Panc1 (cell line): ENCODE data around the gene CROCC2. TPM values are rescaled to one million over a fixed set of nuclear protein-coding genes. Genes with fewer than 3 reads are reported as not detected.

Experiments
- ATAC-seq: fragments of 200-7000 bp; cut with Tn5 transposase; 2 replicates; pipeline ENCODE4 v1.9.1; 2020; ENCODE audit warnings: mild to moderate bottlenecking, moderate library complexity
- BruUV-seq: library from RNA; stranded (reverse); fragments of 400-500 nt; replicated peaks from 2 replicates; lab custom pipeline; 2021; lab: Mats Ljungman, UMichigan
- CTCF ChIA-PET: fragments of 300-600 bp; sonication (Branson Sonifier 250); formaldehyde crosslinking; loops from one replicate; lab custom pipeline; 2022; ENCODE audit warnings: antibody characterized with exemption; lab: Charles Lee
- POLR2A ChIA-PET: fragments of 300-600 bp; sonication (Branson Sonifier 250); formaldehyde crosslinking; loops from one replicate; lab custom pipeline; 2022; ENCODE audit warnings: antibody characterized with exemption; lab: Charles Lee
- DNase-seq: peaks from one replicate; pipeline ENCODE4 v3.0.0-alpha.2; 2010; ENCODE audit warnings: low read depth, low spot score
- H3K27ac ChIP-seq: 2 replicates; pipeline ENCODE4 v1.5.1; 2011; ENCODE audit warnings: mild to moderate bottlenecking, low read length, inconsistent platforms
- H3K27me3 ChIP-seq: fragments of 200-500 bp; sonication (Bioruptor generic); 2 replicates; pipeline ENCODE4 v1.6.0; 2014; ENCODE audit warnings: low read length, inconsistent platforms; ENCODE audit not compliant: control insufficient read depth, insufficient read depth
- H3K36me3 ChIP-seq: fragments of 200-500 bp; sonication (Bioruptor generic); 2 replicates; pipeline ENCODE4 v1.5.1; 2014; ENCODE audit warnings: inconsistent platforms, mild to moderate bottlenecking, low read length, moderate library complexity; ENCODE audit not compliant: control insufficient read depth, insufficient read depth
- H3K4me1 ChIP-seq: 2 replicates; pipeline ENCODE4 v1.5.1; 2011; ENCODE audit warnings: inconsistent platforms, mild to moderate bottlenecking, low read length, moderate library complexity; ENCODE audit not compliant: control insufficient read depth, insufficient read depth
- H3K4me3 ChIP-seq, 2 experiments: 2 replicates each; pipeline ENCODE4 v1.5.1; 2011 to 2012; ENCODE audit warnings: low read depth in 2 of 2, low read length in 2 of 2, mild to moderate bottlenecking in 2 of 2, inconsistent platforms in 1 of 2, moderate library complexity in 1 of 2
- H3K9me3 ChIP-seq: fragments of 200-500 bp; sonication (Bioruptor generic); 2 replicates; pipeline ENCODE4 v1.5.1; 2014; ENCODE audit warnings: low read depth, mild to moderate bottlenecking, inconsistent platforms, low read length, moderate library complexity; ENCODE audit not compliant: control insufficient read depth, insufficient read depth
- CTCF ChIP-seq: fragments of 450-650 bp; IDR thresholded peaks from 2 replicates; pipeline ENCODE4 v1.5.1; 2017; ENCODE audit warnings: mild to moderate bottlenecking
- POLR2AphosphoS5 ChIP-seq: IDR thresholded peaks from 2 replicates; pipeline ENCODE4 v1.6.1; 2012; ENCODE audit warnings: mild to moderate bottlenecking, low read depth, low read length, moderate library complexity
- REST ChIP-seq, 2 experiments: IDR thresholded peaks; 2 replicates each; pipeline ENCODE4 v1.6.1; 2011 to 2012; ENCODE audit warnings: low read depth in 2 of 2, control low read depth in 1 of 2, low read length in 1 of 2, mild to moderate bottlenecking in 1 of 2, moderate library complexity in 1 of 2; ENCODE audit not compliant: insufficient read depth in 1 of 2
- SIN3A ChIP-seq: IDR thresholded peaks from 2 replicates; pipeline ENCODE4 v1.6.1; 2012; ENCODE audit warnings: low read depth, mild to moderate bottlenecking, low read length, moderate library complexity, borderline replicate concordance; ENCODE audit not compliant: insufficient read depth
- TCF7L2 ChIP-seq: IDR thresholded peaks from 2 replicates; pipeline ENCODE4 v1.6.1; 2011; ENCODE audit warnings: mild to moderate bottlenecking, low read depth, low read length, inconsistent platforms
- in situ Hi-C: cut with HindIII; loops from 2 replicates; pipeline ENCODE4 v1.10.0; 2016; ENCODE audit warnings: low sequenced_read_pairs, low pct_unique_long_range_greater_than_20kb
- intact Hi-C: fragments of 100-400 bp; cut with micrococcal nuclease; formaldehyde crosslinking; loops from one replicate; pipeline ENCODE4 v1.10.0; 2022; ENCODE audit not compliant: unreplicated experiment
- total RNA-seq: library from RNA; stranded (reverse); gene quantifications from one replicate; pipeline ENCODE4 v1.2.1, GENCODE V29; 2021; ENCODE audit not compliant: unreplicated experiment

CROCC2 gene
- total RNA-seq, 1 experiment from 2014 or later, result 0.23 TPM

- POLR2A ChIA-PET, result interaction anchor here (0.6 kb wide), 1 partner anchor 177 kb away, joined by 5 read pairs; no protein-coding TSS in a partner anchor
- CTCF ChIA-PET, result no interaction called here
- BruUV-seq, result no TSS peak
- ATAC-seq (0 out of 2 replicates have a peak, but pooled peaks have one; percentile 39), DNase-seq (no peak)
- in situ Hi-C loops, result no loop called here
- no peaks in the 10 kb centered on the region for H3K4me1 ChIP-seq
- TF ChIP-seq REST (IDR thresholded peaks at IDR 0.05; ENCODE audit: insufficient read depth in 1 of 2, low read depth in 2 of 2, low read length in 1 of 2) (no peak), CTCF (no peak), SIN3A (no peak), POLR2AphosphoS5 (no peak), TCF7L2 (no peak)
- no peak overlapping the region for H3K4me3 ChIP-seq
- no peak overlapping the region for H3K27ac ChIP-seq
- H3K27me3 ChIP-seq, result no peaks in the 10 kb centered on the region
- H3K36me3 ChIP-seq, result no peaks in the 10 kb centered on the region
- intact Hi-C loops, result no loop called here
- no peaks in the 10 kb centered on the region for H3K9me3 ChIP-seq
Measured at GRCh38 chr2:240877460-240878340, 28.4 kb upstream of the CROCC2 start.

GRCh38 chr2:240878341-240878936 lies 27.7 kb upstream of the CROCC2 start:
- Histone ChIP-seq H3K4me3 (no peak overlapping the region), H3K27me3 (no peaks in the 10 kb centered on the region), H3K36me3 (no peaks in the 10 kb centered on the region), H3K27ac (no peak overlapping the region), H3K4me1 (no peaks in the 10 kb centered on the region), H3K9me3 (no peaks in the 10 kb centered on the region)
- TF ChIP-seq POLR2AphosphoS5, result no peak
- no peak for TF ChIP-seq TCF7L2
- no peak for TF ChIP-seq REST (IDR thresholded peaks at IDR 0.05; ENCODE audit: insufficient read depth in 1 of 2, low read depth in 2 of 2, low read length in 1 of 2)
- TF ChIP-seq CTCF, result no peak
- TF ChIP-seq SIN3A, result no peak
- ChIA-PET POLR2A (no interaction called here), CTCF (no interaction called here)
- BruUV-seq, result no TSS peak
- no peak for ATAC-seq
- no peak for DNase-seq
- intact Hi-C loops, result no loop called here
- in situ Hi-C loops, result no loop called here
